Measurements from ENCODE around the gene NF2. TPM values are rescaled to one million over a fixed set of nuclear protein-coding genes. Genes with fewer than 3 reads are reported as not detected.

The NF2 gene
- total RNA-seq, 1 experiment from 2014 or later, result 113 TPM

DNA sequence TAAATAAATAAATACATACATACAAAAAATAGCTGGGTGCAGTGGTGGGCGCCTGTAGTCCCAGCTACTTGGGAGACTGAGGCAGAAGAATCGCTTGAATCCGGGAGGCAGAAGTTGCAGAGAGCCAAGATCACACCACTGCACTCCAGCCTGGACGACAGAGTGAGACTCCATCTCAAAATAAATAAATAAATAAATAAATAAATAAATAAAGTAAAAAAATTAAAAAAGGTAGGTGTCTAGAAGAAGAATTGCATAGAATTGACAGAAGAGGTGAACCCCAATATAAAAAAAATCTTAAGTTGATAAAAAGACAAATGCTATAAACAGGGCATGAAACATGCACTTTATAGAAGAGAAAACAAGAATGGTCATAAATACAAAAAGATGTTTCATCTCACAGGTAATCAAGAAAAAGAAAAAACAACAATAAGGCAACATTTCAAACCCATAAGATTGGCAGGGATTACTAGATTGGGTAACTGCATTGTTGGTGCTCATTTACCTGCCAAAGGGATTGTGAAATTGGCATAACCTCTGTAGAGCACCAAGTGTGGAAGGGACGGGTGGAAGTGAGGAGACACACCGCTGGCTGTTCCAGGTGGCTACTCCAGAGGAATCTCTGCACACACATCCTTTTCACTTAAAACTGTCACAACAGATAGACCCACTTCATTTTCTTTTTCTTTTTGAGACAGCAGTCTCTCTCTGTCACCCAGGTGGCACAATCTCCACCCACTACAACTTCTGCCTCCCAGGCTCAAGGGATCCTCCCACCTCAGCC lies 44.7 kb downstream of the NF2 start:
- no peak overlapping the region for H3K27ac ChIP-seq (ENCODE audit: low read length)
- H4K20me1 ChIP-seq (ENCODE audit: low read length), result no peaks in the 10 kb centered on the region
- H3K9me2 ChIP-seq (replicated peaks; ENCODE audit: low read length), result no peaks in the 10 kb centered on the region
- TF ChIP-seq, protein P1, sequence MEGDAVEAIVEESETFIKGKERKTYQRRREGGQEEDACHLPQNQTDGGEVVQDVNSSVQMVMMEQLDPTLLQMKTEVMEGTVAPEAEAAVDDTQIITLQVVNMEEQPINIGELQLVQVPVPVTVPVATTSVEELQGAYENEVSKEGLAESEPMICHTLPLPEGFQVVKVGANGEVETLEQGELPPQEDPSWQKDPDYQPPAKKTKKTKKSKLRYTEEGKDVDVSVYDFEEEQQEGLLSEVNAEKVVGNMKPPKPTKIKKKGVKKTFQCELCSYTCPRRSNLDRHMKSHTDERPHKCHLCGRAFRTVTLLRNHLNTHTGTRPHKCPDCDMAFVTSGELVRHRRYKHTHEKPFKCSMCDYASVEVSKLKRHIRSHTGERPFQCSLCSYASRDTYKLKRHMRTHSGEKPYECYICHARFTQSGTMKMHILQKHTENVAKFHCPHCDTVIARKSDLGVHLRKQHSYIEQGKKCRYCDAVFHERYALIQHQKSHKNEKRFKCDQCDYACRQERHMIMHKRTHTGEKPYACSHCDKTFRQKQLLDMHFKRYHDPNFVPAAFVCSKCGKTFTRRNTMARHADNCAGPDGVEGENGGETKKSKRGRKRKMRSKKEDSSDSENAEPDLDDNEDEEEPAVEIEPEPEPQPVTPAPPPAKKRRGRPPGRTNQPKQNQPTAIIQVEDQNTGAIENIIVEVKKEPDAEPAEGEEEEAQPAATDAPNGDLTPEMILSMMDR (conservative IDR thresholded peaks at IDR 0.05; ENCODE audit: low read depth, low read length), result no peak
- no peaks in the 10 kb centered on the region for H3K9me3 ChIP-seq (ENCODE audit: low read length)
- ChIA-PET CTCF (no interaction called here), POLR2A (ENCODE audit: unreplicated experiment) (no interaction called here)
- H3K4me1 ChIP-seq (ENCODE audit: insufficient read depth, low read length), result no peaks in the 10 kb centered on the region
- no peak overlapping the region for H3K4me3 ChIP-seq (ENCODE audit: low read length)
- no TSS peak for BruUV-seq (replicated peaks)
- intact Hi-C loops (cut with micrococcal nuclease), result no loop called here
- H3K36me3 ChIP-seq (ENCODE audit: low read depth, low read length), result peaks cover 23% of the 10 kb centered on the region
- H3K27me3 ChIP-seq (ENCODE audit: low read length), result no peaks in the 10 kb centered on the region
- H3K79me2 ChIP-seq (ENCODE audit: low read length), result no peaks in the 10 kb centered on the region
- no peak overlapping the region for H2AFZ ChIP-seq (ENCODE audit: low read length)
- H3K9ac ChIP-seq (ENCODE audit: low read length), result no peak overlapping the region
- DNase-seq (no peak), ATAC-seq (no peak)
- H3K4me2 ChIP-seq (ENCODE audit: low read length), result no peak overlapping the region
- H3F3A ChIP-seq (ENCODE audit: low read length, unreplicated experiment), result no peaks in the 10 kb centered on the region

DNA sequence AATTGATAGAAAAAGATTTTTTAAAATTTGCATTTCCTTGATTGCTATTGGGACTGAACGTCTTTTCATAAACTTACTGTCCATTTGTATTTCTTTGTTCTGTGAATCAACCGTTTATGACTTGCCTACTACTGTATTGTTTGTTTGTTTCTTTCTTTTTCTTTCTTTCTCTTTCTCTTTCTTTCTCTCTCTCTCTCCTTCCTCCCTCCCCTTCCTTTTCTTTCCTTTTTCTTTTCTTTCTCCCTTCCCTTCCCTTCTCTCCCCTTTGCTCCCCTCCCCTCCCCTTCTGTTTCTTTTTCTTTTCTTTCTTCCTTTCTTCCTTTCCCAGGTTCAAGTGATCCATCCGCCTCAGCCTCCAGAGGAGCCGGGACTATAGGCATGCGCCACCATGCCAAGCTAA lies 46.9 kb downstream of the NF2 start:
- Histone ChIP-seq H3K27ac (ENCODE audit: low read length) (no peak overlapping the region), H4K20me1 (ENCODE audit: low read length) (no peaks in the 10 kb centered on the region), H3F3A (ENCODE audit: low read length, unreplicated experiment) (no peaks in the 10 kb centered on the region), H3K79me2 (ENCODE audit: low read length) (no peaks in the 10 kb centered on the region), H3K4me1 (ENCODE audit: insufficient read depth, low read length) (no peaks in the 10 kb centered on the region), H3K9me2 (replicated peaks; ENCODE audit: low read length) (no peaks in the 10 kb centered on the region), H3K9ac (ENCODE audit: low read length) (no peak overlapping the region), H3K4me3 (ENCODE audit: low read length) (no peak overlapping the region), H3K9me3 (ENCODE audit: low read length) (no peaks in the 10 kb centered on the region), H3K27me3 (ENCODE audit: low read length) (no peaks in the 10 kb centered on the region), H3K36me3 (ENCODE audit: low read depth, low read length) (peaks cover 27% of the 10 kb centered on the region), H2AFZ (ENCODE audit: low read length) (no peak overlapping the region), H3K4me2 (ENCODE audit: low read length) (no peak overlapping the region)
- intact Hi-C loops (cut with micrococcal nuclease), result no loop called here
- TF ChIP-seq EZH2phosphoT487 (IDR thresholded peaks at IDR 0.05; ENCODE audit: borderline replicate concordance, low read length), result no peak
- no peak for TF ChIP-seq EZH2 (IDR thresholded peaks at IDR 0.05; ENCODE audit: low read length, unreplicated experiment)
- TF ChIP-seq, protein P1 (conservative IDR thresholded peaks at IDR 0.05; ENCODE audit: low read depth, low read length), result no peak
- CTCF ChIA-PET, result no interaction called here
- no TSS peak for BruUV-seq (replicated peaks)
- no peak for ATAC-seq
- no peak for DNase-seq
- POLR2A ChIA-PET (ENCODE audit: unreplicated experiment), result no interaction called here

DNA sequence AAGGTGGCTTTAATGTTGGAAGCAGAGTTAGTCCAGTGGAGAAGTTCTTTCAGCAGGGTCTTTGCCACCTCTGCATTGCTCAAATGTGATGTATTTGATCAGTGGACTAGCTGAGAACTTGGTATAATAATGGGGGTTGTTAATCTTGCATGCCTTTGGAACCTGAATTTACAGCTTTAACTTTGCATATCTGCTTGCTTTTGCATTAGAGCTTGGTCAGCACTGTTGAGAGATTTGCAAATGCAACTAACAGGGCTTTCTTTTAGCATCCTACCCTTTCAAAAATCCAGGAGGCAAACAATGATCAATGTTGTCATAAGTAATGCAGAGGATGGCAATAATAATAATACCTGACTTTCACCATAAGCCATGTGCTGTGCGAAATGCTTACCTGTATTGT lies 48.2 kb downstream of the NF2 start:
- TF ChIP-seq EZH2phosphoT487 (IDR thresholded peaks at IDR 0.05; ENCODE audit: borderline replicate concordance, low read length) (no peak), EZH2 (IDR thresholded peaks at IDR 0.05; ENCODE audit: low read length, unreplicated experiment) (no peak)
- TF ChIP-seq, protein P1 (conservative IDR thresholded peaks at IDR 0.05; ENCODE audit: low read depth, low read length), result no peak
- DNase-seq, result no peak
- no peak overlapping the region for H3K27ac ChIP-seq (ENCODE audit: low read length)
- H3F3A ChIP-seq (ENCODE audit: low read length, unreplicated experiment), result no peaks in the 10 kb centered on the region
- BruUV-seq (replicated peaks), result no TSS peak
- ChIA-PET POLR2A (ENCODE audit: unreplicated experiment) (no interaction called here), CTCF (no interaction called here)
- ATAC-seq, result no peak
- no peaks in the 10 kb centered on the region for H3K27me3 ChIP-seq (ENCODE audit: low read length)
- no peaks in the 10 kb centered on the region for H4K20me1 ChIP-seq (ENCODE audit: low read length)
- H3K9me2 ChIP-seq (replicated peaks; ENCODE audit: low read length), result no peaks in the 10 kb centered on the region
- no peaks in the 10 kb centered on the region for H3K4me1 ChIP-seq (ENCODE audit: insufficient read depth, low read length)
- H3K9me3 ChIP-seq (ENCODE audit: low read length), result no peaks in the 10 kb centered on the region
- H3K79me2 ChIP-seq (ENCODE audit: low read length), result no peaks in the 10 kb centered on the region
- no peak overlapping the region for H3K9ac ChIP-seq (ENCODE audit: low read length)
- H3K4me2 ChIP-seq (ENCODE audit: low read length), result no peak overlapping the region
- no peak overlapping the region for H3K4me3 ChIP-seq (ENCODE audit: low read length)
- peaks cover 21% of the 10 kb centered on the region for H3K36me3 ChIP-seq (ENCODE audit: low read depth, low read length)
- intact Hi-C loops (cut with micrococcal nuclease), result no loop called here
- no peak overlapping the region for H2AFZ ChIP-seq (ENCODE audit: low read length)
